Frontal cortex (tissue), 4 donors: ENCODE measurements around the gene NDUFB5. TPM values are rescaled to one million over a fixed set of nuclear protein-coding genes. Genes with fewer than 3 reads are reported as not detected.

Experiments
- DNase-seq, 2 donors: peaks; one replicate each; pipeline ENCODE4 v3.0.0; 2012; ENCODE audit warnings: low spot score in 2 of 2
- FAIRE-seq: peaks from 2 replicates; lab custom pipeline; 2012; peaks lifted over from hg19 to GRCh38; lab: Jason Lieb, UNC
- total RNA-seq: library from RNA; depleted of rRNA; stranded (reverse); fragments of >200 nt; gene quantifications from one replicate; pipeline ENCODE4 v1.2.3, GENCODE V29; 2014
- donor health status: control.
- donor health status: control.
- donor health status: control.

NDUFB5 gene
- 172 TPM for total RNA-seq

- FAIRE-seq (peak; percentile 80), DNase-seq (peak; percentile 74 to 86)
Observed at GRCh38 chr3:179604321-179605078, at the start of gene NDUFB5, which contains the start of gene MRPL47. NDUFB5 (plus strand) TSS chr3:179604794; CDS start chr3:179604816, 22 bp downstream. MRPL47 (minus strand) TSS chr3:179604638; CDS start chr3:179604624, 14 bp downstream.

GRCh38 chr3:179558742-179559364, 45.7 kb upstream of the NDUFB5 start:
- peak; percentile 26 for FAIRE-seq
- peak; percentile 50 to 66 for DNase-seq

- no peak for DNase-seq
- no peak for FAIRE-seq
Observed at GRCh38 chr3:179560791-179561190, 43.8 kb upstream of the NDUFB5 start.

- peak; percentile 98 for FAIRE-seq
Observed at GRCh38 chr3:179562591-179563270, 41.9 kb upstream of the NDUFB5 start, which contains the start of gene ACTL6A. ACTL6A (plus strand) TSS chr3:179562926; CDS start chr3:179563093, 167 bp downstream.

GRCh38 chr3:179563271-179563783, 41.3 kb upstream of the NDUFB5 start:
- peak; percentile 22 to 35 for DNase-seq
- FAIRE-seq, result no peak

More at GRCh38 chr3:179562591-179563270, 41.9 kb upstream of the NDUFB5 start, which contains the start of gene ACTL6A:
- peak; percentile 96 for DNase-seq

GRCh38 chr3:179565496-179565895, 39.1 kb upstream of the NDUFB5 start:
- FAIRE-seq (no peak), DNase-seq (no peak)

- FAIRE-seq, result no peak
- no peak for DNase-seq
Observed at GRCh38 chr3:179580992-179581391, 23.6 kb upstream of the NDUFB5 start.

- DNase-seq, result no peak
- no peak for FAIRE-seq
Observed at GRCh38 chr3:179589143-179589542, 15.5 kb upstream of the NDUFB5 start.

GRCh38 chr3:179590669-179591068, 13.9 kb upstream of the NDUFB5 start:
- no peak for DNase-seq
- FAIRE-seq, result no peak

GRCh38 chr3:179591313-179591712, 13.3 kb upstream of the NDUFB5 start:
- no peak for FAIRE-seq
- DNase-seq, result no peak

GRCh38 chr3:179599531-179599930, 5.1 kb upstream of the NDUFB5 start:
- no peak for FAIRE-seq
- no peak for DNase-seq

GRCh38 chr3:179603321-179603720, 1.3 kb upstream of the NDUFB5 start:
- no peak for DNase-seq
- FAIRE-seq, result no peak

- no peak for DNase-seq
- FAIRE-seq, result no peak
Observed at GRCh38 chr3:179603831-179604230, 763 bp upstream of the NDUFB5 start.

GRCh38 chr3:179606534-179607085, 2.0 kb downstream of the NDUFB5 start:
- FAIRE-seq (no peak), DNase-seq (no peak)

- FAIRE-seq, result no peak
- DNase-seq, result no peak
Observed at GRCh38 chr3:179608931-179609720, 4.5 kb downstream of the NDUFB5 start.

GRCh38 chr3:179610066-179610465, 5.5 kb downstream of the NDUFB5 start:
- DNase-seq, result no peak
- FAIRE-seq, result no peak

- DNase-seq, result no peak
- no peak for FAIRE-seq
Observed at GRCh38 chr3:179613807-179614206, 9.2 kb downstream of the NDUFB5 start.

GRCh38 chr3:179615458-179616173, 11.0 kb downstream of the NDUFB5 start:
- DNase-seq (no peak), FAIRE-seq (no peak)

- DNase-seq (no peak), FAIRE-seq (no peak)
Observed at GRCh38 chr3:179622023-179622422, 17.4 kb downstream of the NDUFB5 start.
